Measurements from ENCODE around the gene GMEB2. TPM values are rescaled to one million over a fixed set of nuclear protein-coding genes. Genes with fewer than 3 reads are reported as not detected.

Gene GMEB2
- total and polyA plus RNA-seq, 4 donors: 5.9 to 12.0 (median 10.2) TPM

GRCh38 chr20:63591786-63592355 lies 35.0 kb downstream of the GMEB2 start:
- no peaks in the 10 kb centered on the region for H3K4me1 ChIP-seq (ENCODE audit: control insufficient read depth, insufficient read depth, low read length)
- no peak overlapping the region for H3K4me3 ChIP-seq (ENCODE audit: low read depth, low read length)
- no peaks in the 10 kb centered on the region for H3K9me3 ChIP-seq (ENCODE audit: control insufficient read depth, insufficient read depth, low read length)
- no peak overlapping the region for H3K27ac ChIP-seq (ENCODE audit: low read depth, low read length)
- WGBS (ENCODE audit: insufficient coverage): 95% methylated on average over 26 of the region's 28 CpGs
- no peak for DNase-seq (ENCODE audit: low read depth in 4 of 6, low spot score in 6 of 6)
- no peaks in the 10 kb centered on the region for H3K27me3 ChIP-seq (ENCODE audit: control insufficient read depth, insufficient read depth, low read length)
- H3K36me3 ChIP-seq (ENCODE audit: control insufficient read depth, insufficient read depth, low read length): peaks cover 99% of the 10 kb centered on the region

- Histone ChIP-seq H3K9me3 (ENCODE audit: control insufficient read depth, insufficient read depth, low read length) (no peaks in the 10 kb centered on the region), H3K36me3 (ENCODE audit: control insufficient read depth, insufficient read depth, low read length) (peaks cover 96% of the 10 kb centered on the region), H3K27me3 (ENCODE audit: control insufficient read depth, insufficient read depth, low read length) (no peaks in the 10 kb centered on the region), H3K4me3 (ENCODE audit: low read depth, low read length) (no peak overlapping the region), H3K27ac (ENCODE audit: low read depth, low read length) (no peak overlapping the region), H3K4me1 (ENCODE audit: control insufficient read depth, insufficient read depth, low read length) (no peaks in the 10 kb centered on the region)
- no peak for DNase-seq (ENCODE audit: low read depth in 4 of 6, low spot score in 6 of 6)
- WGBS (ENCODE audit: insufficient coverage): 78% methylated on average over 4 of the region's 4 CpGs
Measured at GRCh38 chr20:63591147-63591533, 35.8 kb downstream of the GMEB2 start.

DNA sequence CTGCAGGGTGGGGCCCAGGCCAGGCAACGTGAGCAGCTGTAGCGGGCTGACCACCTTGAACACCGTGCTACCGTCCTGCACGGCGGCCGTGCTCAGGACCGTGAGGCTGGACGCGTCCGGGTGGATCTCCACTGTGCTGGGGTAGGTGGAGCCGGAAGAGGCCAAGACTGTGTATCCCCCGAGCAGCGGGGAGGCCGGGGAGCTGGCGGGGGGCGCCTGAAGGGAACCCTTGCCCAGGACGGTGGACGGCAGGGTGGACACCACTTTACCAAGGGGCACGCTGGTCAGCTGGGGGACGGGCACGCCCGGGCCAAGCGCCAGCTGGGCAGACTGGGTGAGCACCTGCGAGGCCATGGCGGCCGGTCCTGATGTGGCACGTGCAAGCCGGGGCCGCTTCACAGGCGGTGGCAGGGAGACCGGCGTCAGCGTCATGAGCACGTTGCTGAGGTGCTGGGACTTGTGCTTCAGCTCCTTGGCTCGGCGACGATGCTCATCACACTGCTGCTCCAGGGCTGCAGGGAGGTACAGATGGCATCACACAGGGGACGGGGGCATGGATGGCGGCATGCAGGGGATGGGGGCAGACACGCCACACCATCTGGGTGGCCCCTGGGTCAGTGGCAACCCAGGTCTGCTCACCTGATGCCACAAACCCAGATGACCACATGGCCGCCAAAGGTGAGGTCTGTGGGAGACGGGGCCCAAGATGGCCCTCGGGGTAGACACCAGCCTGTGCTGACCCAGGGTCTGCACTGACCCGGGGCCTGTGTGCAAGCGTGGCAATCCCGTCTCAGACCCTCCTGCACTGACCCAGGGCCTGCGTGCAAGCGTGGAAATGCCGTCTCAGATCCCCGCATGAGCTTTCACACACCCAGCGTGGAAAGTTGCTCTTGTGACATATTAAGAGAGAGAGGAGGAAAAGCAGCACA lies 36.4 kb downstream of the GMEB2 start:
- DNase-seq (ENCODE audit: low read depth in 4 of 6, low spot score in 6 of 6): no peak
- Histone ChIP-seq H3K36me3 (ENCODE audit: control insufficient read depth, insufficient read depth, low read length) (peaks cover 94% of the 10 kb centered on the region), H3K27me3 (ENCODE audit: control insufficient read depth, insufficient read depth, low read length) (no peaks in the 10 kb centered on the region), H3K4me1 (ENCODE audit: control insufficient read depth, insufficient read depth, low read length) (no peaks in the 10 kb centered on the region), H3K27ac (ENCODE audit: low read depth, low read length) (no peak overlapping the region), H3K4me3 (ENCODE audit: low read depth, low read length) (no peak overlapping the region), H3K9me3 (ENCODE audit: control insufficient read depth, insufficient read depth, low read length) (no peaks in the 10 kb centered on the region)
- WGBS (ENCODE audit: insufficient coverage): 94% methylated on average over 52 of the region's 52 CpGs

DNA sequence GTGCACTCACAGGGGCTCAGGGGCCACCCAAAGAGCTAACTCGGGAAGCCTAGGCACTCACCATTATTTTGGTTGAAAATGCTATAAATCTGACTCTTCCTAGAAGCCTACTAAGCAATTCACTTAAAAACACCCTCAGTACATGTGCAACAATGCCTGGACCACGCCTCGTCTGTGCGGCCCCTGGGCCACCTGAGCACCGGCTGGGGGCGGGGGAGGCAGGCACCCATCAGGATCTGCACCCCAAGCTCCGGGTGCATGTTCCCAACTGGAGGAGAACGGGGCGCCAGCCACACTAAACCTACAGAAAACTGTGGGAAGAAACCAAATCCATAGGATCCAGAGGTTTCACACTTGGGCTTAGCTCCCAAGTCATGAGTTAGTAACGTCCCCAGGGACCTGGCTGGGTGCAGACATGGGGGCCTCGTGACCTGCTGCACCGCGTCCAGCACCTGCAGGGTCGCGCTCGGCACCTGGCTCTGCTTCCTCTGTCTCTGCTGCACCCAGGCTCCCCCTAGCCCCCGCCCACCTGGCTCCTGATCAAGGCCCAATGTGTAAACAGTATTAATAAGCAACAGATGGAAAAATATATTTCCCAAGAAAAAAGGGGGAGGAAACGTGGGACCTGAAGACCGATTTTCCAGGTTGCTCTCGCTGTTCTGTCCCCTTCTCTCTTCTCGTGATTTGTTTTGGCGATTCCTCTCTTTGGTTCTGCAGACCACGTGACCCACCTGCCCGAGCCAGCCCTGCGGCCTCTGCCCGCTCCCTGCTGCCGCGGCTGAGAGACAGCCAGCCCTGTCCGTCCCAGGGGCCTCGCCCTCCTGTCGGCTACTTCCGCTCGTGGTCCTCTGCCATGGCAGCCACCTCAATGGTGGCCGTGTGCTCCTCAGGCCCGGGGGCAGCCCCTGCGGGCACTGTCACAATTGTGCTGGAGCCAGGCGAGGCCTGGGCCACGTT lies 37.4 kb downstream of the GMEB2 start:
- H3K9me3 ChIP-seq (ENCODE audit: control insufficient read depth, insufficient read depth, low read length): no peaks in the 10 kb centered on the region
- H3K36me3 ChIP-seq (ENCODE audit: control insufficient read depth, insufficient read depth, low read length): peaks cover 84% of the 10 kb centered on the region
- H3K27me3 ChIP-seq (ENCODE audit: control insufficient read depth, insufficient read depth, low read length): no peaks in the 10 kb centered on the region
- no peaks in the 10 kb centered on the region for H3K4me1 ChIP-seq (ENCODE audit: control insufficient read depth, insufficient read depth, low read length)
- H3K27ac ChIP-seq (ENCODE audit: low read depth, low read length): no peak overlapping the region
- no peak overlapping the region for H3K4me3 ChIP-seq (ENCODE audit: low read depth, low read length)
- 90% methylated on average over 31 of the region's 38 CpGs for whole genome bisulfite sequencing (ENCODE audit: insufficient coverage)
- no peak for DNase-seq (ENCODE audit: low read depth in 4 of 6, low spot score in 6 of 6)

- WGBS (ENCODE audit: insufficient coverage): 90% methylated on average over 11 of the region's 11 CpGs
- Histone ChIP-seq H3K27me3 (ENCODE audit: control insufficient read depth, insufficient read depth, low read length) (no peaks in the 10 kb centered on the region), H3K9me3 (ENCODE audit: control insufficient read depth, insufficient read depth, low read length) (no peaks in the 10 kb centered on the region), H3K27ac (ENCODE audit: low read depth, low read length) (no peak overlapping the region), H3K36me3 (ENCODE audit: control insufficient read depth, insufficient read depth, low read length) (peaks cover 76% of the 10 kb centered on the region), H3K4me1 (ENCODE audit: control insufficient read depth, insufficient read depth, low read length) (no peaks in the 10 kb centered on the region), H3K4me3 (ENCODE audit: low read depth, low read length) (no peak overlapping the region)
- no peak for DNase-seq (ENCODE audit: low read depth in 4 of 6, low spot score in 6 of 6)
Measured at GRCh38 chr20:63588641-63589041, 38.3 kb downstream of the GMEB2 start.

GRCh38 chr20:63587776-63588591 lies 38.9 kb downstream of the GMEB2 start:
- Histone ChIP-seq H3K27ac (ENCODE audit: low read depth, low read length) (no peak overlapping the region), H3K36me3 (ENCODE audit: control insufficient read depth, insufficient read depth, low read length) (peaks cover 70% of the 10 kb centered on the region), H3K4me1 (ENCODE audit: control insufficient read depth, insufficient read depth, low read length) (no peaks in the 10 kb centered on the region), H3K9me3 (ENCODE audit: control insufficient read depth, insufficient read depth, low read length) (no peaks in the 10 kb centered on the region), H3K27me3 (ENCODE audit: control insufficient read depth, insufficient read depth, low read length) (no peaks in the 10 kb centered on the region), H3K4me3 (ENCODE audit: low read depth, low read length) (no peak overlapping the region)
- 86% methylated on average over 11 of the region's 19 CpGs for WGBS (ENCODE audit: insufficient coverage)
- DNase-seq (ENCODE audit: low read depth in 4 of 6, low spot score in 6 of 6): no peak

GRCh38 chr20:63587256-63587655 lies 39.6 kb downstream of the GMEB2 start:
- no peak overlapping the region for H3K27ac ChIP-seq (ENCODE audit: low read depth, low read length)
- 61% methylated on average over 6 of the region's 12 CpGs for WGBS (ENCODE audit: insufficient coverage)
- H3K9me3 ChIP-seq (ENCODE audit: control insufficient read depth, insufficient read depth, low read length): no peaks in the 10 kb centered on the region
- no peak overlapping the region for H3K4me3 ChIP-seq (ENCODE audit: low read depth, low read length)
- peaks cover 63% of the 10 kb centered on the region for H3K36me3 ChIP-seq (ENCODE audit: control insufficient read depth, insufficient read depth, low read length)
- DNase-seq (ENCODE audit: low read depth in 4 of 6, low spot score in 6 of 6): no peak
- no peaks in the 10 kb centered on the region for H3K4me1 ChIP-seq (ENCODE audit: control insufficient read depth, insufficient read depth, low read length)
- no peaks in the 10 kb centered on the region for H3K27me3 ChIP-seq (ENCODE audit: control insufficient read depth, insufficient read depth, low read length)

GRCh38 chr20:63586797-63587196 lies 40.1 kb downstream of the GMEB2 start:
- DNase-seq (ENCODE audit: low read depth in 4 of 6, low spot score in 6 of 6): no peak
- Histone ChIP-seq H3K27me3 (ENCODE audit: control insufficient read depth, insufficient read depth, low read length) (no peaks in the 10 kb centered on the region), H3K27ac (ENCODE audit: low read depth, low read length) (no peak overlapping the region), H3K4me3 (ENCODE audit: low read depth, low read length) (no peak overlapping the region), H3K9me3 (ENCODE audit: control insufficient read depth, insufficient read depth, low read length) (no peaks in the 10 kb centered on the region), H3K36me3 (ENCODE audit: control insufficient read depth, insufficient read depth, low read length) (peaks cover 58% of the 10 kb centered on the region), H3K4me1 (ENCODE audit: control insufficient read depth, insufficient read depth, low read length) (no peaks in the 10 kb centered on the region)
- 91% methylated on average over 16 of the region's 17 CpGs for WGBS (ENCODE audit: insufficient coverage)
